Measurements from ENCODE around the gene VAMP8.

VAMP8 gene

GRCh38 chr2:85619617-85620016 is 42.2 kb downstream of the VAMP8 start:
- DNase-seq (ENCODE audit: low spot score) = no peak

GRCh38 chr2:85621338-85621737 is 44.0 kb downstream of the VAMP8 start:
- DNase-seq (ENCODE audit: low spot score) = no peak

- DNase-seq (ENCODE audit: low spot score) = no peak
Observed at GRCh38 chr2:85623991-85624390, 46.6 kb downstream of the VAMP8 start.

DNA sequence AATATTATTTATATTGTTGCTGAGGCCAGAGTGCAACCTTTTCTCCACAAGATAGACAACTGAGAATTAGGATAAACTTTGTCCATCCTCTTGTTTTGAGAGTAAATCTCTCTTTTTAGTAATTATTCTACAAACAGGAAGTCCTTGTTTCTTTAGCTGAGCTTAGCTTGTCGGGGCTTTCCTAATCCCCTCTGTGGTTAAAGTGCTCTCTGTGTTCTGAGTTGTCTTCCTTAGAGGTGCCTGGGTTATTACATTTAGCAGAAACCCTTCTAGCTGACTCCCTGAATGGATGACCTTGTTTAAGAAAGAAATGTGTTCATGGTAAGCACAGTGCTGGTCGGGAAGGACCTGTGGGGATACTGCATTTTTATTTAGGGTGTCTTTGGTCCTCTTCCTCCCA is 51.3 kb downstream of the VAMP8 start:
- no peak for DNase-seq (ENCODE audit: low spot score)

DNA sequence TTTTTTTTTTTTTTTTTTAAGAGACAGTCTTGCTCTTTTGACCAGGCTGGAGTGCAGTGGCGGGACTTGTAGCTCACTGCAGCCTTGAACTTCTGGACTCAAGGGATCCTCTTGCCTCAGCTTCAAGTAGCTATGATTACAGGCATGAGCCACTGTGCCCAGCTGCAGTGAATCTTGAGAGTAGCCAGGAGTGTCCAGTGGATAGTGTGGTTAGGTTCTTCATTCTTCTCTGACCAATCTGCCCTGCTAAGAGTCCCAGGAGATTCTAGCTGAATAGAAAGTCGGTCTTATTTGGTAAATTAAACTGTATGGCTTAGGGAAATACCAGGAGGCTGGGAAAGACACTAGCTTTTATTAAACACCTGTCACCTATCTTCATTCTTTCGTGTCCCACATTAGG is 53.9 kb downstream of the VAMP8 start:
- no peak for DNase-seq (ENCODE audit: low spot score)
